Measurements from ENCODE around the gene RBM11.

Gene RBM11

DNA sequence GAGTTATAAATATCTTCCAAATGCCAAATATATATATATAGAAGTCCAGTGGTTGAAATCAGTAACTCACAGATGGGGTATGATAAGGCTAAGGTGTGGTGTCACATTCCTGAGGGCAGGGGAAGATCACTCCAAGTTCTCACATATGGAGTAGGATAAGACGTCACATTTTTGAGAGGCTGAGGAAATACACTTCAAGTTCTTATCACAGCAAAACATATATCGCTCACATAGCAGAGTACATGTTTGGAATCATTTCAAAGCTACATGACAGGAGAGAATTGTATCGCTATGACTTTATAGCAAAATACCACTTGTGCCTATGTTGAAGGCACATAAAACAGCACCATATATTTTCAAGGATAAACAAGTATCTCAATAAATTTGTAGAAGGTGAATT is 55.1 kb downstream of the RBM11 start:
- no peak for DNase-seq (ENCODE audit: low read depth)

DNA sequence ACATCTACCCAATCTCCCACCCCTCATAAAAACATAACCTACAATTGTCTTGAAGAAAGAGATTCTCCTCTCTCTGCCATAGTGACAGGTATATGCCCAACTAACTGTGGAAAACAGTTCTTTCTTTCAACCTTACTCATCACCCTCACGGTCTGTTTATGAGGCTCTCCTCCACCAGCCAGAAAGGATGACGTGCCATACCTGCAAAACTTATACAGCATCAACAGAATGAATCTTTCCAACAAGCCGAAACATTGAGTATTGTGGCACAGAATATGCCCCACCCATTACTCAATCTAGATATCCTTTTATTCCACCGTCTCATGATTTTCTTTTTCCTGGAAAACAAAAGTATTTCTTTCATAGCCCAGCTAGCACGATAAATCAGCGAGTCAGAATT is 55.7 kb downstream of the RBM11 start:
- DNase-seq (ENCODE audit: low read depth): no peak

DNA sequence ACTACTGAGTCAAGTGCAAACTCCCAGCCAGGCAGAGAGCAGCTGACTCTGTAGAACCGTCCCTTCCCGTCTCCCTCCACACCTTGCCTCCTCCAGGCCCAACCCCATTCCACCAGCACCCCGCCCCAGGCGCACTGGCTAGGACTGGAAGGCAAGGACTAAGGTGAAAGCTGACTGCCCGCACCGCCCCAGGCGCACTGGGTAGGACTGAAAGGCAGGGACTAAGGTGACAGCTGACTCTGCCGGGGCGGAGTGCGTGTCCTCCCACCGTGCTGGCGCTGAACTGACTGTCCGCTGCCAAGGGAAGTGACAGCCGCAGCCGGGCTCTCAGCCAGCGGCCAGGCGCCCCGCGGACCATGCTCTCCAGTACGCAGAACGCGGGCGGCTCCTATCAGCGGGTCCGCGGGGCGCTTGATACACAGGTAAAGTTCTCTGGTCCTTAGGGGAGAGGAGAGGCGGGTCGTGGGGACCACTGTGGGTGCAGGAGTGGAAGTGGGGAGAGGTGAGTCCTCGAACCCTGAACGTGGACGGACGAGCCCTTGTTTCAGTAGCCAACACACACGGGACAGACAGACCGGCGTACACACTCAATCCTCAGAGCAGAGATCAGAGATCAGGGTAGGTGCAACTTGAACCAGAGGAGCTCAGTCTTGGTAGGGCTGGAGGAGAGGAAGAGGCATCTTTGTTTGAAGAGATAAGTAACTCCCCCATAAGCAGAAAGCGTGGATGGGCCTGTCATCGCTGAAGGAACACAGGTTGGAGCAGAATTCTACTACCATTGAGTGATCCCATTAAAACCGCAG is 58.0 kb downstream of the RBM11 start:
- DNase-seq (ENCODE audit: low read depth): no peak

DNA sequence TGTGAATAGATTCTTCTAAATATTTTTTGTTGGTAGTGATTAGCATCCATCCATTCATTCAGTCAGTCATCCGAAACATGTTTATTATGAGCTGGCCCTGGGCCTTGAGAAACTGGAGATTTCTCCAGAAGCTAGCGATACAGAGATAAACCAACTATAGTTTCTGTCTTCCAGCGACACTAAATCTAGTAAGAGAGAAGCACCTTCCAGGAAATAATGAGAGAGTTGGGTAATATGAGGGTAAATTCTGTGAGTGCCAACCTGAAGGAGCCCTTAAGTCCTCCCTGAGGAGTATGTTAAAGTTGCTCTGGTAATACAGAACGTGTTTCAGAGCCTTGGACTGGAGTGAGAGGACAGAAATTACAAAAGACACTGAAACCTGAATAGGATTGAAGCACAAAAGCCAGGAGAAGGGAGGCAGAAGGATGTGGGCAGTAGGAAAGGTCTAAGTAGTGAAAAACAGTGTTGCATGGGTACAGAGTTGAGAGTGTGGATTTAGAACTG is 59.8 kb downstream of the RBM11 start:
- no peak for DNase-seq (ENCODE audit: low read depth)

Data from activated T-helper 1 cell treated with Interleukin-2 at 50 U/mL for 16 hours (primary cell).